ENCODE results near the gene TANGO6.
"Not testable (repeated sequence)": the region's sequence is repeated elsewhere in the genome, so short reads cannot be mapped to it uniquely, and the experiment has no call there.

TANGO6 gene

GRCh38 chr16:69114346-69114975 is 271.1 kb downstream of the TANGO6 start:
- DNase-seq (ENCODE audit: low read depth in 2 of 2, low spot score in 1 of 2): no peak

- no peak for DNase-seq (ENCODE audit: low read depth in 2 of 2, low spot score in 1 of 2)
Measured at GRCh38 chr16:69114976-69115355, 271.6 kb downstream of the TANGO6 start.

DNA sequence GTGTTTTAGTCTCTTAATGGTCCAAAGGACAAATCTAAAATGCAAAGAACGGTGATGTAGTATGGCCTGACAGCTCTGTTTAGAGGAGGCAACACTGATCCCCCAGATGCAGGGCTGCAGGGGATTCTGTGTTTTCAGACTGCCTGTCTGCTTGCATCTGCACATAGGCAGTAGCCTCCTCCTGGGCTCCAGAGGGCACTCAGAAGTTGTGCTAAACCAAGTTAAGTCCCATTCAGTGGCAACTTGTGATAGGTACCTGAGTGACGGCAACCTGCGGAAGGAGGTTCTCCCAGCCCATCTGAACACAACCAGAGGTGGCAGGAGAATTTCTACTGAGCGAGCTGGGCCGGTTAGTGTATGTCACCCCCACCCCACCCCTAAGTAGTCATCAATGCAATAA is 272.0 kb downstream of the TANGO6 start:
- no peak for DNase-seq (ENCODE audit: low read depth in 2 of 2, low spot score in 1 of 2)

- no peak for DNase-seq (ENCODE audit: low read depth in 2 of 2, low spot score in 1 of 2)
Measured at GRCh38 chr16:69115837-69116236, 272.5 kb downstream of the TANGO6 start.

- no peak for DNase-seq (ENCODE audit: low read depth in 2 of 2, low spot score in 1 of 2)
Measured at GRCh38 chr16:69116256-69116875, 273.0 kb downstream of the TANGO6 start.

- no peak for DNase-seq (ENCODE audit: low read depth in 2 of 2, low spot score in 1 of 2)
Measured at GRCh38 chr16:69116906-69117305, 273.6 kb downstream of the TANGO6 start.

DNA sequence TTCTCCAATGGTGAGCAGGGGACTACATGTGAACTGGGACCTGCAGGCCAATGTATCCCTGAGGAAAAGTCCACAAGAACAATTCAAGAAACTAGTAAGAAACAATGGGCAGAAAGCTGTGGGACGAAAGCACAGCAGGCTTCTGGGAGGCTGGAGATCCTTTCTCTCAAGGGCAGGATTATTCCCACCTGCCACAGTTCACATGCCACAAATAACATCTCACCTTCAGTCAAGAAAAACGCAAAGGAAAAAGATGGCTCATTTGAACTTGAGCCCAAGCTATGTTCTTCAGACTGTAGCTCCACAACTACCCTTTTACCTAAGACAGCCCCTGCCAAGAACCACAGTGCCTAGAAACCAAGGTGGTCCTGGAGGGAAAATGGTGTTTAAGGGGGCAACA is 275.1 kb downstream of the TANGO6 start:
- DNase-seq (ENCODE audit: low read depth in 2 of 2, low spot score in 1 of 2): no peak

- no peak for DNase-seq (ENCODE audit: low read depth in 2 of 2, low spot score in 1 of 2)
Measured at GRCh38 chr16:69118994-69119393, 275.7 kb downstream of the TANGO6 start.

- DNase-seq (ENCODE audit: low read depth in 2 of 2, low spot score in 1 of 2): no peak
Measured at GRCh38 chr16:69119536-69119935, 276.2 kb downstream of the TANGO6 start.

GRCh38 chr16:69120096-69120664 is 276.8 kb downstream of the TANGO6 start:
- no peak for DNase-seq (ENCODE audit: low read depth in 2 of 2, low spot score in 1 of 2)

GRCh38 chr16:69123910-69124309 is 280.6 kb downstream of the TANGO6 start:
- DNase-seq (ENCODE audit: low read depth in 2 of 2, low spot score in 1 of 2): peak; percentile 26

GRCh38 chr16:69124406-69124805 is 281.1 kb downstream of the TANGO6 start:
- not testable (repeated sequence) for DNase-seq (ENCODE audit: low read depth in 2 of 2, low spot score in 1 of 2)

DNA sequence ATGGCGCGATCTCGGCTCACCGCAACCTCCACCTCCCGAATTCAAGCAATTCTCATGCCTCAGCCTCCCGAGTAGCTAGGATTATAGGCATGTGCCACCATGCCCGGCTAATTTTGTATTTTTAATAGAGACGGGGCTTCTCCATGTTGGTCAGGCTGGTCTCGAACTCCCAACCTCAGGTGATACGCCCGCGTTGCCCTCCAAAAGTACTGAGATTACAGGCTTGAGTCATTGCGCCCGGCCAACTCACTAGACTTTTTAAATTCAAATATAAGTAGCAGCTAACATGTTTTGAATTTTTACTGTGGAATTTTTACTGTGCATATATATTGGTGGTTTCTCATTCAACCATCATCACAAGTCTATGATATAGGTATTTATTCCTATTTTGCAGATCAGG is 281.6 kb downstream of the TANGO6 start:
- DNase-seq (ENCODE audit: low read depth in 2 of 2, low spot score in 1 of 2): not testable (repeated sequence)

DNA sequence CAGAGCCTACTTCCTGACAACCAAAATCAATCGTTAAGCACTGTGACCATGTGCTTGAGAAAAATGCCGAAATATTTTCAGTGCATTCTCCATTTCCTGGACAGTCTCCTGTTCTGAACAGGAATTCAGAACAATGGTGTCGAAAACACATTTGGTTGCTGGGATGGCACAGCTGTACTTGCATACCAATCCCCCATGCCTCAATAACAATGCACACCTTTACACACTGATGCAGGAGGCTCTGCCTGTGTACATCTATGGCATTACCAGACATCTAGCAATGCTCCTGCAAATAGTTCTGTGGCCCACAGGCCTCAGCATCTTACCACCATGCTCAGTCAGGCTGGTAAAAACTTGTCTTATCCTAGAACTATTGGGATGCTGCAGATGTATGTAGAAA is 282.9 kb downstream of the TANGO6 start:
- no peak for DNase-seq (ENCODE audit: low read depth in 2 of 2, low spot score in 1 of 2)

GRCh38 chr16:69126801-69127200 is 283.5 kb downstream of the TANGO6 start:
- DNase-seq (ENCODE audit: low read depth in 2 of 2, low spot score in 1 of 2): not testable (repeated sequence)

GRCh38 chr16:69127966-69128510 is 284.7 kb downstream of the TANGO6 start:
- DNase-seq (ENCODE audit: low read depth in 2 of 2, low spot score in 1 of 2): no peak

DNA sequence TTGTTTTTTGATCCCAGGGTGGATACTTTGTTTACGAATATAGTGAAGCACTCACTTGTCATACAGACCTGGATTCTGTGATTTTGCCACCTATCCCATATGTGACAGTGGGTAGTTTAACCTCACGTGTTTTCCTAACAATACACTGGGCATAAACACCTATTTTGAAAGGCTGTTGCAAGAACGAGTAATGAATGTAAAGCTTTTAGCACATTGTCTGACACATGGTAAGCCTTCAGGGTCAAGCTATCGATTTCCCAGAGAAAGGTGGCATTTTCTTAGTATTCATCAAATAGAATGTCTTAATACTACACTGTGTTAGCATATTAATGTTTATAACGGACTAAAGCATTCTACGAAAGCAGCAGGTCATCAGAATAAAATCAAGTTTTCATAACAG is 287.1 kb downstream of the TANGO6 start:
- DNase-seq (ENCODE audit: low read depth in 2 of 2, low spot score in 1 of 2): no peak

- DNase-seq (ENCODE audit: low read depth in 2 of 2, low spot score in 1 of 2): no peak
Measured at GRCh38 chr16:69131167-69131838, 288.0 kb downstream of the TANGO6 start.

GRCh38 chr16:69131839-69132423 is 288.6 kb downstream of the TANGO6 start:
- DNase-seq (ENCODE audit: low read depth in 2 of 2, low spot score in 1 of 2): peak; percentile 50 to 64

DNA sequence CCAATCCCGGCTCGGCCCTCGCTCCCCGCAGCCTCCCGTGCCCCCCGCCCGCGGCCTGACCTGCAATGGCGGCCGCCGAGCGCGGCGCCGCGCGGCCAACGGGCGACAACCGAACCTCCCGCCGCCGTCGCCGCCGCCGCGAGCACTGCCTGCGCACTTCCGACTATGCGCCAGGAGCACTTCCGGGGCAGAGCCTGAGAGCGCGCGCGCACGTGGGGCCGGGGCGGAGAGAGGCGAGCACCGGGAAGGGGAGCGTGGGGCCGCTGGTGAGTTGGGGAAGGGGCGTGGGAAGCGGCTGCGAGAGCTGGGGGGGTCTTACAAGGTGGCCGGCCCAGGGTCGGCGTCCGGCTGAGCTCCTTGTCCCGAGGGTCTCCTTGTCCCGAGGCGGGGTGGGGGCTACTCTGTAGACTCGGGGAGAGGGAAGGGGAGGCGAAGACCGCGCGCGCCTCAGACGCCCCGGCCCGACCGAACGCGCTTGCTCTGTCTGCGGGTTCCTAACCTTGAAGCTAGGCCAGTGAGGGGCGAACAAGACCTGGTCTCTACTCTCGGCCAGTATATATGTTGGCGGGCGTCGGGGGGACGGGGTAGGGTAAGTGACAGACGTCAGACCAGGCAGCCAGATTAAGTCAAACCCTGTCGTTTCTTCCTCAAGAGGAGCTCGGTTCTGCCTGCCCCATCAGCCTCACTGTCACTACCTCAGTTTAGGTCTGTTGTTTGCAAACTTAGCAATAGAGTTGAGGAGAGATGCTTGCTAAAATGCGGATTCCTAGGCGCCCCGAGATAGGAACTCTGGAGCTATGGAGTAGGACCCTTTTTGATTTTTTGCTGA is 289.3 kb downstream of the TANGO6 start, which contains the start of the genes CHTF8 and UTP4:
Gene CHTF8, minus strand, starts transcription at position 165 of the 829 bp plus-strand sequence. CDS start 11,130 bp downstream, outside the sequence.
Gene UTP4, plus strand, starts transcription at position 226 of the 829 bp plus-strand sequence. CDS start 811 bp downstream, outside the sequence.
- DNase-seq (ENCODE audit: low read depth in 2 of 2, low spot score in 1 of 2): peak; percentile 65 to 73

All from stimulated activated CD8-positive, alpha-beta memory T cell treated with anti-CD3 and anti-CD28 coated beads, Interleukin-4, amount 100 ng/mL, for 4 hours (primary cell).